Osteoblast (primary cell): ENCODE measurements around the gene ME3. TPM values are rescaled to one million over a fixed set of nuclear protein-coding genes. Genes with fewer than 3 reads are reported as not detected.

Source experiments
- DNase-seq: peaks from one replicate; pipeline ENCODE4 v3.0.0; 2011; ENCODE audit warnings: low spot score, mixed read lengths; ENCODE audit not compliant: insufficient read length; ENCODE audit errors: missing footprints
- H2AFZ ChIP-seq: 2 replicates; pipeline ENCODE4 v1.6.0; 2011; ENCODE audit warnings: mild to moderate bottlenecking, low read length
- H3K27ac ChIP-seq: 2 replicates; pipeline ENCODE4 v1.5.1; 2011; ENCODE audit warnings: mild to moderate bottlenecking, low read depth, low read length, moderate library complexity
- H3K27me3 ChIP-seq: 2 replicates; pipeline ENCODE4 v1.6.0; 2012; ENCODE audit warnings: mild to moderate bottlenecking, control low read depth, inconsistent platforms, low read length, moderate library complexity; ENCODE audit not compliant: insufficient read depth
- H3K36me3 ChIP-seq: 2 replicates; pipeline ENCODE4 v1.5.1; 2011; ENCODE audit warnings: mild to moderate bottlenecking, low read length, control low read depth, moderate library complexity; ENCODE audit not compliant: insufficient read depth
- H3K4me1 ChIP-seq: 2 replicates; pipeline ENCODE4 v1.5.1; 2011; ENCODE audit warnings: mild to moderate bottlenecking, low read length, control low read depth, moderate library complexity; ENCODE audit not compliant: insufficient read depth
- H3K4me2 ChIP-seq: 2 replicates; pipeline ENCODE4 v1.6.0; 2011; ENCODE audit warnings: mild to moderate bottlenecking, low read length; ENCODE audit not compliant: insufficient read depth
- H3K4me3 ChIP-seq: fragments of 200-600 bp; sonication (generic); 3 replicates; pipeline ENCODE4 v1.5.1; 2012; ENCODE audit warnings: mild to moderate bottlenecking, low read length, inconsistent platforms; ENCODE audit not compliant: insufficient read depth
- H3K79me2 ChIP-seq: 2 replicates; pipeline ENCODE4 v1.6.0; 2012; ENCODE audit warnings: mild to moderate bottlenecking, low read length, control low read depth, inconsistent platforms; ENCODE audit not compliant: insufficient read depth
- H3K9me3 ChIP-seq: 2 replicates; pipeline ENCODE4 v1.5.1; 2011; ENCODE audit warnings: low read depth, low read length, control low read depth
- H4K20me1 ChIP-seq: 2 replicates; pipeline ENCODE4 v1.6.0; 2012; ENCODE audit warnings: mild to moderate bottlenecking, low read length, control low read depth; ENCODE audit not compliant: insufficient read depth
- total RNA-seq: library from RNA; depleted of rRNA; stranded (reverse); fragments of >200 nt; gene quantifications from 2 replicates; pipeline ENCODE4 v1.2.3, GENCODE V29; 2012
- TF ChIP-seq, protein P1 (sequence below): IDR thresholded peaks from 2 replicates; pipeline ENCODE4 v1.5.1; 2011; ENCODE audit warnings: mild to moderate bottlenecking, low read depth, low read length, moderate library complexity; ENCODE audit errors: extremely low read depth

The ME3 gene
- total RNA-seq, 1 donor, result 70.9 TPM

DNA sequence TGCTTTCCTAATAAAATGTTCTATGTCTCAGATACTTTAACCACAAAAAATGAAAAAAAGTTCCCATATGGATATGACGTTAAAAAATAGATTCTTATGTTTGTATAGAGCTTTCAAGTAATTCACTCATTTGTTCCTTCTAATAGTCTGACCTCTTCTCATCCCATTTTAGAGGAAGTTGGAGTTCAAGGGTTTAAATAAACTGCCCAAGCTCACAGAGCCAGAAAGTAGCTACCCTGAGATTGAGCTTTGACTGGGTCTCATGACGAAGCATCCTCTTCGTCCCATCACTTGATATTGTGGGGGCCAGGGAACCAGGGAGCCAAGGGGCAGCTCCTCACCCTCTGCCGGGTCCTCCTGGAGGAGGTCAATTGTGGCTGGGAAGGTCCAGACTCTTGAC is 181.4 kb downstream of the ME3 start:
- Histone ChIP-seq H3K4me3 (no peak overlapping the region), H3K4me2 (no peak overlapping the region), H3K27me3 (no peaks in the 10 kb centered on the region), H3K36me3 (no peaks in the 10 kb centered on the region), H3K9me3 (no peaks in the 10 kb centered on the region), H3K4me1 (no peaks in the 10 kb centered on the region), H2AFZ (no peak overlapping the region), H3K79me2 (no peaks in the 10 kb centered on the region), H4K20me1 (no peaks in the 10 kb centered on the region), H3K27ac (no peak overlapping the region)
- DNase-seq, result no peak
- TF ChIP-seq, protein P1, sequence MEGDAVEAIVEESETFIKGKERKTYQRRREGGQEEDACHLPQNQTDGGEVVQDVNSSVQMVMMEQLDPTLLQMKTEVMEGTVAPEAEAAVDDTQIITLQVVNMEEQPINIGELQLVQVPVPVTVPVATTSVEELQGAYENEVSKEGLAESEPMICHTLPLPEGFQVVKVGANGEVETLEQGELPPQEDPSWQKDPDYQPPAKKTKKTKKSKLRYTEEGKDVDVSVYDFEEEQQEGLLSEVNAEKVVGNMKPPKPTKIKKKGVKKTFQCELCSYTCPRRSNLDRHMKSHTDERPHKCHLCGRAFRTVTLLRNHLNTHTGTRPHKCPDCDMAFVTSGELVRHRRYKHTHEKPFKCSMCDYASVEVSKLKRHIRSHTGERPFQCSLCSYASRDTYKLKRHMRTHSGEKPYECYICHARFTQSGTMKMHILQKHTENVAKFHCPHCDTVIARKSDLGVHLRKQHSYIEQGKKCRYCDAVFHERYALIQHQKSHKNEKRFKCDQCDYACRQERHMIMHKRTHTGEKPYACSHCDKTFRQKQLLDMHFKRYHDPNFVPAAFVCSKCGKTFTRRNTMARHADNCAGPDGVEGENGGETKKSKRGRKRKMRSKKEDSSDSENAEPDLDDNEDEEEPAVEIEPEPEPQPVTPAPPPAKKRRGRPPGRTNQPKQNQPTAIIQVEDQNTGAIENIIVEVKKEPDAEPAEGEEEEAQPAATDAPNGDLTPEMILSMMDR, result no peak

DNA sequence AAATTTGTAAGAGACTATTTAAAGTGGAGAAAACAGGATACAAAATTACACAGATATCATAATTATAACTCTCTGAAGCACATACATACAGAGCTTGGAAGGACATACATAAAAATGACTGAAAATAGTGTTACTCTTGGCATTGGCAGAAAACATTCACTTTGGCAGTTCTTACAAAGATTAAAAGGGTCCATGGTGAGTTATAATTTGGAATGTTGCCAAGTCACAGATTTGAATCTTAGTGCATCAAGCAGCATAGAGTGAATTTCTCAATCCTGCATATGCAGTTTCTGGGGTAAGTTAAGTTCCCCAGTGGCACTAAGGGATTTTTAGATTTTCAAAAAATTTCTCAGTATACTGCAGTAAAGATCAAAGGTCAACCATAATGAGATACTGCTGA is 181.8 kb downstream of the ME3 start:
- H3K4me3 ChIP-seq, result no peak overlapping the region
- H3K27me3 ChIP-seq, result no peaks in the 10 kb centered on the region
- no peak for DNase-seq

DNA sequence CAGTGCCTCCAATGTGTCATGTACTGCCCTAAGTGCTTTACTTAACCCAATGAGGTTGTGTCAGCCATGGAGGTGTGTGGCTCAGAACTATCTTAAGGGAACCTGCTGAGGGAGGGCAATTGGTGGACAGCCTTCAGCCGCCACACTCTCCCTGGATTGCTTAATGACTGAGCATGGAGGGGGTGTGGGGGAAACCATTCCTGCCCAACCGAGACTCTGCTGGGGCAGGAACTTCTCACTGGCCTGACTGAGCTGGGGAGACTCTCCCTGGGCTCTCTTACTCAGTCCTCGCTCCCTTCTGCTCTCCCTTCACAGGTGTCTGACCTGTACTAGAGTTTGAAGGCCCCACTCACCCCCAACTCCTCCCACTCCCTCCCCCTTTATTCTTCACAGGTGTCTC is 183.0 kb downstream of the ME3 start:
- H3K4me3 ChIP-seq, result no peak overlapping the region
- H3K36me3 ChIP-seq, result no peaks in the 10 kb centered on the region
- H2AFZ ChIP-seq, result no peak overlapping the region
- no peak for DNase-seq
- TF ChIP-seq, protein P1, result no peak
- peaks cover 9% of the 10 kb centered on the region for H3K4me1 ChIP-seq
- H3K27me3 ChIP-seq, result no peaks in the 10 kb centered on the region
- H3K4me2 ChIP-seq, result no peak overlapping the region
- no peak overlapping the region for H3K27ac ChIP-seq
- no peaks in the 10 kb centered on the region for H4K20me1 ChIP-seq
- H3K9me3 ChIP-seq, result no peaks in the 10 kb centered on the region
- no peaks in the 10 kb centered on the region for H3K79me2 ChIP-seq

More for the DNA sequence above, 181.8 kb downstream of the ME3 start:
- Histone ChIP-seq H2AFZ (no peak overlapping the region), H3K79me2 (no peaks in the 10 kb centered on the region), H3K27ac (no peak overlapping the region), H4K20me1 (no peaks in the 10 kb centered on the region), H3K4me1 (no peaks in the 10 kb centered on the region), H3K4me2 (no peak overlapping the region), H3K9me3 (no peaks in the 10 kb centered on the region), H3K36me3 (no peaks in the 10 kb centered on the region)
- TF ChIP-seq, protein P1, result no peak

DNA sequence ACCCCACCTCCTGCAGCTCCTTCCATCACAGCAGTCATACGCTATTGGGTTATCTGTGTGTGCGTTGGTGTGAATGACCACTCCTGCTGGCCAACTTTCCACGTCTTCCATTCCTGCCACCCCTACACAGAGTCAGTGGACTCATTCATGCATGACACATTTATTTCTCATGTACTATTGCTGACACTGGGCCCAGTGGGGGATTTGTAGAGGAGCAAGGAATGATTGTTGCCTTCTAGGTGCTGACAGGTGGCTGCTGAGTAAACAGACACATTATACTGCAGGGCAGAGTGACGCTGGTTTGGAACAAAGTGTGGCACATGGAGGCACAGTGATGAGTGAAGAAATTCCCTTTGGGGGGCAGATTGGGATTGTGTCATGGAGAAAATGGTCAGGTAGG is 183.9 kb downstream of the ME3 start:
- no peak for DNase-seq
- Histone ChIP-seq H3K4me1 (peaks cover 18% of the 10 kb centered on the region), H3K79me2 (no peaks in the 10 kb centered on the region), H3K4me2 (no peak overlapping the region), H3K27me3 (no peaks in the 10 kb centered on the region), H3K4me3 (no peak overlapping the region), H4K20me1 (no peaks in the 10 kb centered on the region), H3K27ac (no peak overlapping the region), H3K36me3 (no peaks in the 10 kb centered on the region), H3K9me3 (no peaks in the 10 kb centered on the region), H2AFZ (no peak overlapping the region)
- TF ChIP-seq, protein P1, result no peak
